B cell (primary cell): ENCODE data around the gene ERICH6B.

ENCODE experiments used
- CTCF ChIP-seq: fragments of 200-600 bp; IDR thresholded peaks from one replicate; pipeline ENCODE4 v1.8.0; 2022; ENCODE audit warnings: antibody characterized with exemption, mild to moderate bottlenecking
- EZH2 ChIP-seq: IDR thresholded peaks from 2 replicates; pipeline ENCODE4 v1.6.1; 2012; ENCODE audit warnings: borderline replicate concordance, low read depth, mild to moderate bottlenecking, moderate library complexity, low read length; ENCODE audit not compliant: insufficient read depth, poor library complexity, severe bottlenecking

GRCh38 chr13:45529758-45530157, 85.8 kb downstream of the ERICH6B start:
- TF ChIP-seq EZH2 (no peak), CTCF (no peak)
